NCI-H2107 treated with DMSO at 0.1 percent for 48 hours (cell line): Measurements from ENCODE around the gene PARD3.

ENCODE experiments used
- DNase-seq: peaks from one replicate; lab custom pipeline; 2025; ENCODE audit not compliant: unreplicated experiment; lab: John Stamatoyannopoulos, UW

The PARD3 gene

DNA sequence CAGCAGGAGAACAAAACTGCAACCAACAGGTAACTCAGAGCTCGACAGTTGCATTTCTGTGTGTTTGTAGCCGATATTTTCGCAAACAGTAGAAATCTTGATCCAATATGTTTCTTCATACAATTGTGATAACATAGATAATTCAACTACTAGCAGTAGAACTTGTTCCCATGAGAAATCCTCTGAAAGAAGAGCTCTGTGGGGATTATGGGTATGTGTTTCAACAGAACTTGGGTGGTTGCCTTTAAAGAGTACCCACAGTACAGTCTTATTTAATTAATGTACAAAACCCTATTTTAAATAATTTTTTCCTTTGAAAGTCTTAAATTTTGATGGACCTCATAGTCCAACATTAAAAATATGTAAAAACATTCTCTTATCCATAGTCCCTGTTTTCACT is 266.1 kb downstream of the PARD3 start:
- no peak for DNase-seq

DNA sequence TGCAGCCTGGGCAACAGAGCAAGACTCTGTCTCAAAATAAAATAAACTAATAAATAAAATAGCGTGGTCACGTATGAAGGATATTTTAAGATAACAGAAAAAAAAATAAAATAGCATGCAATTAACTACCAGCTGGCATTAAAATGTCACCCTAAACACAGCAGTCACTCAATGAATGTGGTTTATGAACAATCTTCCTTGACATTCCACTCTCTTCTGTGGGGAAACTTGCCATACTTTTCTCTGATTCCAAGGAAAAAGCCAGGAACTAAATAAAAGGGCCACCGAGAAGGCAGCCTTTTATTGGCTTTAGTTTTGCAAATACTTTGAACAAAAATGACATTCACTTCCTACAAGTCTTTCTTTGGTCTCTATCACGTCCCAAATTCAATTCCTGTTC is 266.6 kb downstream of the PARD3 start:
- DNase-seq, result no peak

- no peak for DNase-seq
Observed at GRCh38 chr10:34547695-34548094, 267.4 kb downstream of the PARD3 start.

- no peak for DNase-seq
Observed at GRCh38 chr10:34547291-34547690, 267.8 kb downstream of the PARD3 start.

- DNase-seq, result no peak
Observed at GRCh38 chr10:34544400-34544799, 270.7 kb downstream of the PARD3 start.

DNA sequence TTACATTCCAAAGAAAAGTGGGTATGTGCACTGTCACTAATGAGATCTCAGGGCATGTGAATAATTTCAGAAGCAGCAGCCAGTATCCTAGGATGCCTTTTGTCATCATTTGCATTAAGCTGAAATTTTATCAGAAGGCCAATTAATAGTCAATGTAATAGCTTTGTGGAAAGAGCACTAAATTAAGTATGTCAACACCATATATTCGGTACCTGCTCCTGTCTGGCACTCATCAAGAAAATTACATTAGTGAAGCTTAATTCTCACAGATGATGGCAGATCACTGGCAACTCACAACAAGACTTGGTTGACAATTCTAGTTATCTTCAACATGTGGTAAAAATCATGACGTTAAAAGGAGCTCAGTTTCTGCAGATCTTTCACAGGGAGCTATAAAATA is 271.4 kb downstream of the PARD3 start:
- no peak for DNase-seq

DNA sequence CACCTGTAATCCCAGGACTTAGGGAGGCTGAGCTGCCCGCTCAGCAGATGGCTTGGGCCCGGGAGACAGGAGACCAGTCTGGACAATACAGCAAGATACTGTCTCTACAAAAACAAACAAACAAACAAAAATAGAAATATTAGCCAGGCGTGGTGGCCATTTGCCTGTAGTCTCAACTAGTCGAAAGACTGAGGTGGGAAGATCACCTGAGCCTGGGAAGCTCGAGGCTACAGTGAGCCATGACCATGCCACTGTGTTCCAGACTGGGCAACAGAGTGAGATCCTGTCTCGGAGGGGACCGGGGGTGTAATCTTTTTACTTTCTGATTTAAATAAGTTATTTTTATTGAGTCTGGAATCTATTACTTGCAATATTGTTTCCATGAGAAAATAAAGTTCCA is 274.6 kb downstream of the PARD3 start:
- no peak for DNase-seq

DNA sequence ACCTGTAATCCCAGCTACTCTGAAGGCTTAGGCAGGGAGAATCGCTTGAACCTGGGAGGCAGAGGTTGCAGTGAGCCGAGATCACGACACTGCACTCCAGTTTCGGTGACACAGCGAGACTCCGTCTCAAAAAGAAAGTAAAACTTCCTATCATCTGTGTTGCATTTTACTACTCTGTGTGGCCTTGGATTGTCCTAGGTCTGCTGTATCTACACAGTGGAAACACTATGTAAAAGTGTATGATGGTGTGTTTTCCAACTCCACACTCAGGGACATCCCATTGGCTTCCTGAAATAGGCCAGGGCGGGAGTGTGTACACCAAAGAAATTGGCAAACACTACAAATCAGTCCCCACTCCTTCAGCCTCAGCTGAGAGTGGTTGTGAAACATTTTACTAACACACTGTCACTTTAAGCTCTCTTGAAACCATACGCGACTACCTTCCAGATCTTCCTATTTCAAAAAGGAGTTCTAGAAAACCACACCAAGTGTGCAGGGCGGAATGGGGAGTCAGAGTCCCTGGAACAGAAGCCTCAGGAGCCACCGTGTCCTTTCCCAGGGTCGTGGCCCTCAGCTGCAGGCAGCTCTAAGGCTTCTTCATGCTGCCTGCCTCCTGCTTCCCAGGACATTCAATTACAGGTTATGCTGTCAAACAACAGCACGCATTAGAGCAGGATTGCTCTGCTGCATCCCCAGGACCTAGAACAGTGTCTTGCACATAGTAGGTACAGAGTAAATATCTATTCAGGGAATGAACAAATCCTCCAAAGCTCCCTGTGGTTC is 275.4 kb downstream of the PARD3 start:
- no peak for DNase-seq

- no peak for DNase-seq
Observed at GRCh38 chr10:34538281-34538829, 276.7 kb downstream of the PARD3 start.

GRCh38 chr10:34537629-34538231 is 277.4 kb downstream of the PARD3 start:
- no peak for DNase-seq

- DNase-seq, result no peak
Observed at GRCh38 chr10:34535872-34536271, 279.2 kb downstream of the PARD3 start.

GRCh38 chr10:34530778-34531177 is 284.3 kb downstream of the PARD3 start:
- DNase-seq, result no peak

DNA sequence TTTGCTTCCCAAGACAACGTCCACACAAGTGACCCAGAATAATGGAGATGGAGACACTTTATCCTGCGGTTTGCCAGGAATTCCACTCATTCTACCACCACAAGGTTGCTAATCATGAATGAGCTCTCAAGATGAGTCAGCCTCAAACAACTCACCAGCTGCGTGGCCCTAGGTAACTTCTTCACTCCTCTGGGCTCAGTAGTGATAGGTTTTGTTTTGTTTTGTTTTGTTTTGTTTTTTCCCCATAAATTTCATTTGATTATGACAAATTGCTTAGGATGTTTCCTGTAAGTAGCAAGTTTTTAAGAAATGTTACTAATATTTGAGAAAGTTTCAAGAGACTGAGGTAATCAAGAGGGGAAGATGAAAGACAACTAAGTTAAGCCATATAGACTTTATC is 286.8 kb downstream of the PARD3 start:
- peak; percentile 29 for DNase-seq

DNA sequence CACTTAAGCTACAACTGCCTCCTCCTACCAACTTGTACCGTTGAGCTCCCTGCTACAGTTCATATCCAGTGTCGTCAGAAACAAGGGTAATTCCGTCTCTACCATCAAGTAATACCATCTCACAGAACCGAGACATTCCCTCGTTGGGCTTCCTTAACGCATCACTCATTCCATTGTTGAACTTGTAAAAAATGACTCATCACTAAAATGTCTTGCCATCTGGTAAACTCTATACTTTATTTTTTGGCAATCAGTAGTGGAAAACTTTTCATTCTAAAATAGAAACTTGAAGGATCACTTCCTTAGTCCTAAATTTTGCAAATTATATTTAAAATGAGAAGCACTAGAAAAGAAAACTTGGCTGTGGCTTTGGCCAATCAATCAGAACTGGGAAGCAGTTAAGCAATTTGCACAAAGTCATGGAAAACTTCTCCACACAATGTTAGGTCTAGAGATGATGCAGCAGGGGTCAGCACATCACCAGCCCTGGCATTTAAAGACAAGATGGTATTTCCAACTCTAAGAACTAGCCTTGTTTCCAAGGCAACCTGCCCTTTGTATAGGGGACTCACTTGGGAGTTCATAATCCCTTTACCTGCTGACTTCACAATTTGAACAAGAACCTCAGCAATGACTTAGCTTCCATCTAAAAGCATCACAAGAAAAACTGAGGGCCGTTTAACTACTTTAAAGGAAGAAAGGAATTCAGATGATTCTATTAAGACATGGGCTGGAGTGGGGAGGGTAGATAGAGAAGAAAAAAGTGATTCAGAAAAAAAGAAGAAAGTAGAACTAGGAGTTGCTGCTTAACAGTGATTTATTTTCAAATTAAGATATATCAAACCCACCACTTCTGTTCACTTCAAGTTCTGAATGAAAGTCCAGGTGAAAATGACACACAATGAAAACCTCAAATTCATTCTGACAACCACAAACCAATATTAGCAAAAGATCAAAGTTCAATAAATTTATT is 288.1 kb downstream of the PARD3 start:
- no peak for DNase-seq

DNA sequence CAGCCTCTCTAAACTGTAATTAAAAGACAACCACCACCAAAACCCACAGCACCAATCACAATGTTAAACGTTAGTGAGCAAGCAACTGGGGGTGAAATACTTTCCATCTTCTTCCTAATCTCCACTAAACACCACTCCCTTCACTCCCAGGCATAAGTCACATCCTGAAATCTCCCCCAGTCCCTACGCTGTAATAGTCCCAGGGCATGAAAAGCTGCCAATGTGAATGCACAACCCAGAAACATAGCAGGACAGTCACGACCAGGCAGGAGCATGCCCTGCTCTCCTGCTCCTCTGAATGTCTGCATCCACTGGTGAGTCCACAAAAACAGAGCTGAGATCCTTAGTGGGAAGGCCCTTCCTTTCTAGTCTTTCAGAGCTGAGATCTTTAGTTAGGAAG is 288.9 kb downstream of the PARD3 start:
- no peak for DNase-seq

GRCh38 chr10:34524369-34525091 is 290.6 kb downstream of the PARD3 start:
- no peak for DNase-seq

GRCh38 chr10:34523017-34523767 is 291.9 kb downstream of the PARD3 start:
- no peak for DNase-seq

- no peak for DNase-seq
Observed at GRCh38 chr10:34522546-34522945, 292.6 kb downstream of the PARD3 start.

DNA sequence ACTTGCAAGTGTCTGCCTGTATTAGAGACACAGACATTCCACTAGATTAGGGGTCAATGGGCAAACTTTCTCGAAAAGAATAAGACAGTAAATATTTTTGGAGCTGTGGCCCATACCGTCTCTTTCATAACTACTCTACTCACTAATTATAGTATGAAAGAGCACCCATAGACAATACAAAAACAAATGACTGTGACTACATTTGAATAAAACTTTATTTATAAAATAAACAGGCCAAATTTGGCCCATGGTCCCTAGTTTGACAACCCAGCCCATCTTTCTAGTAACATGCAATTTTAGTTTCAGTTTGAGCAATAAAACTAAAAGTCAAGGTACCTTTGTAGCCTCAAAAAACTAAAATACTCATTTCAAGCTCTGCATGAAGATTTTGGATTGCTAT is 294.6 kb downstream of the PARD3 start:
- DNase-seq, result no peak

GRCh38 chr10:34520084-34520483 is 295.0 kb downstream of the PARD3 start:
- DNase-seq, result no peak
